Fibroblast of upper back skin (primary cell): ENCODE results near the gene ZNF2.

ENCODE experiments used
- DNase-seq: peaks from one replicate; pipeline ENCODE4 v3.0.0-alpha.2; 2013

The ZNF2 gene

DNA sequence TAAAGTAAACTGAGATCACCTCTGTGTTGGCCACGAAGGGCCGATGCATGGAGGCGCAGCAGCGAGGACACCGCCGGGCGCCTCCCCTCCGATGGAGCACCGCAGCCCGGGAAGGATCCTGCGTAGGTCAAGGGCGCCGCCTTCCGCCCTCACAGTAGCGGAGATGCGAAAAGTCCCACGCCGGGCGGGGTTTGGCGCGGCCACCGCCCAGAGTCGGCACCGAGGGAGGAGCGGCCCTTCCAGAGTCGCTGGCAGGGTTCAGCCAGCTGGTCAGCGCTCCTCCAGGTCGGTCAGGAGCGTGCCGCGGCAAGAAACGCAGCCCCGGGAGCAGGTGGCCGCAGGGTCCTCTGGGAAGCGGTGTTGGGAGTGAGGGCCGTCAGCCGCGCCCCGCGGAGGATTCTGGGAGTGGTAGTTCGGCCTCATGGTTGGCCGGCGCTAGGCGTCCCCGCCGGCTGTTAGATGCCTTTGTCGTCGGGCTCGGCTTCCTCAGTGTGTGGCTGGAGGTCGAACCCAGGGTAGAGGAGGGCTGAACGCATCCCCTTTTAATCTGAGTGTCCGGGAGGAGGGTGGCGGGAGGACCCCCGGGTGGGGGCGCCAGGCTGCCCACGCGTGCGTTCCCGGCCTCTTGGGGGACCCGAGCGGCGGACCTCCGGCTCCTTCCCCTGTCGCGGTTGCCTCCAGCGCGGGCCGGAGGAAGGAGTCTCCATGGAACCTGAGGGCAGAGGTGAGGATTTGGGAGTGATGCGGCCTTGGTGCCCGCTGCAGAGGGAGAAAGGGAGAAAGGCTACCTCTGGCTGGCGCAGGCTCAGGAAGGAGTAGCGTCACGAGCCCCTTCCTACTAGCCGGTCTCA is 41.7 kb downstream of the ZNF2 start, which contains the start of gene ZNF892:
TSS of gene ZNF892 (plus strand) at position 411 of the 851 bp plus-strand sequence. CDS start at position 706, 295 bp downstream.
- peak; percentile 83 for DNase-seq

GRCh38 chr2:95208106-95208505 is 42.5 kb downstream of the ZNF2 start:
- peak; percentile 7 for DNase-seq

DNA sequence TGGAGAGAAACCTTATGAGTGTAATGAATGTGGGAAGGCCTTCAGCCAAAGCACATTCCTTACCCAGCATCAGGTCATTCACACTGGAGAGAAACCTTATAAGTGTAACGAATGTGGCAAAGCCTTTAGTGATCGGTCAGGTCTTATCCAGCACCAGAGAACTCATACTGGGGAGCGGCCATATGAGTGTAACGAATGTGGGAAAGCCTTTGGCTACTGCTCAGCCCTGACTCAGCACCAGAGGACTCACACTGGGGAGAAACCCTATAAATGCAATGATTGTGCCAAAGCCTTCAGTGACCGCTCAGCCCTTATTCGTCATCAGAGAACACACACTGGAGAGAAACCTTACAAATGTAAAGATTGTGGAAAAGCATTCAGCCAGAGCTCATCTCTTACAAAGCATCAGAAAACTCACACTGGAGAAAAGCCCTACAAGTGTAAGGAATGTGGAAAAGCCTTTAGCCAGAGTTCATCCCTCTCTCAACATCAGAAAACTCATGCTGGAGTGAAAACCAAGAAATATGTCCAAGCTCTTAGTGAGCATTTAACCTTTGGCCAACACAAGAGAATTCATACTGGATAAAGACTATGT is 49.5 kb downstream of the ZNF2 start:
- no peak for DNase-seq

DNA sequence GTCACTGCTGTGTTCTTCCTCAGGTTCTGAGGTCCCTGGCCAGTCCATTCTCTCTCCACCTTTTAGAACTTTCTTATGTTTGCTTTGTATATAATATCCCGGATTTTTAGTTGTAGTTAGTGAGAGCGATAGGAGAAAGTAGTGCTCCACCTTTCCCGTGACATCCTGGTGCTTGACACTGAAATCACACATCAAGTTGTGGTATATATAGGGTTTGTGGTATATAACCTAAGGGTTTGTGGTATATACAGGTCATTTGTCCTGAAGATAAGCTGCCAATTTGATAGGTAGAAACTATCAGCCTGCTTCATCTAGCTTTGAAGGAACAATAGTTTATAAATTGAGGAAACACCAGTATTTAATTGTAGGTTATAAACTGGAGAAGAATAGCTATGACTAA is 54.8 kb downstream of the ZNF2 start:
- DNase-seq, result no peak

GRCh38 chr2:95225658-95226057 is 60.0 kb downstream of the ZNF2 start:
- no peak for DNase-seq

DNA sequence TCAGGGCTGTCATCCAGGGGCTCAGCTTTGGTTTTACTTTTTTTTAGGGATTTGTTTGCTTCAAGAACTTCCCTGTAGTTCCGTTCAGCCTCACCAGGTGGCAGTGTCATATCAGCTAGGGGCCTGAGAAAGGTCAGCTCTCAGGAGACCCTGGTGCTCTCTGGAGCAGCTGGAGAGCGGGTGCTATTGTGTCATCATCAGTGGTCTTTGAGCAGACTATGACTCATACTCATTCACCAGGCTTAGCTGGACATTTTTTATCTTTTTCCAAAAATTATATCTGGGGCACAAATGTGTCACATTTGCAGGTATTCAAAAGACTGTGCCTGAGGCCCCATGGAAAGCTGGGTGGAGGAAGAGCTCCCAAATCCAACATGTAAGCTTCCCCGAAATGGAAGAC is 66.1 kb downstream of the ZNF2 start:
- DNase-seq, result peak; percentile 59

DNA sequence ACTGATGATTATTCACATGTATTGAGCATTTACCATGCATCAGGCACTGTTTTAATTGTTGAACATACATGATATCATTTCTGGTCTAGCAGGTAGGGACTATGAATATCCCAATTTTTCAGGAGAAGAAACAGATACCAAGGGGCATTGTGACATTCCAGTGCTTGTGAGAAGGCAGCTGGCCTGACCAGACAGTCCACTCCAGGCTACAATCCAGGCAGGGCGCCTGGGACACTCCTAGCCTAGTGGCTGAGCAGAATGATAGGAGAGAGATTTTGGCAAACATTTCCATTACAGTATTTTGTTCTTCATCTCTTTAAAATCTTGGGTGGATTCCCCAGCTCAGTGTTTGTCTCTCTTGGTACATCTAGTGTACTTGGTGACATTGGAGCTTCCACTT is 66.6 kb downstream of the ZNF2 start:
- DNase-seq, result no peak
